Embryonic facial prominence (tissue), 1 donor: ENCODE measurements around the gene FHOD1.

Experiments
- DNase-seq: peaks from one replicate; pipeline ENCODE4 v3.0.0-alpha.2; 2016; ENCODE audit errors: extremely low spot score

The FHOD1 gene

GRCh38 chr16:67249178-67250044 lies 2.1 kb upstream of the FHOD1 start:
- no peak for DNase-seq

- DNase-seq: no peak
These were observed 1.3 kb upstream of the FHOD1 start, which contains the start of gene SLC9A5 for GRCh38 chr16:67248401-67249177. Gene SLC9A5, plus strand, starts transcription at chr16:67248979. Its CDS starts 36 bp downstream, at chr16:67249015.

GRCh38 chr16:67248073-67248400 lies 756 bp upstream of the FHOD1 start:
- DNase-seq: no peak

GRCh38 chr16:67246756-67247191 lies 507 bp downstream of the FHOD1 start:
- no peak for DNase-seq

GRCh38 chr16:67246081-67246755 lies 1.1 kb downstream of the FHOD1 start:
- DNase-seq: peak; percentile 50

GRCh38 chr16:67245674-67246080 lies 1.6 kb downstream of the FHOD1 start:
- no peak for DNase-seq

GRCh38 chr16:67245186-67245585 lies 2.1 kb downstream of the FHOD1 start:
- DNase-seq: no peak

GRCh38 chr16:67244387-67245185 lies 2.7 kb downstream of the FHOD1 start:
- DNase-seq: no peak

GRCh38 chr16:67243481-67243880 lies 3.8 kb downstream of the FHOD1 start:
- DNase-seq: no peak

GRCh38 chr16:67242138-67242730 lies 5.0 kb downstream of the FHOD1 start:
- DNase-seq: no peak

- DNase-seq: no peak
These were observed 6.0 kb downstream of the FHOD1 start for GRCh38 chr16:67241008-67241900.

GRCh38 chr16:67240506-67240905 lies 6.8 kb downstream of the FHOD1 start:
- DNase-seq: no peak

- no peak for DNase-seq
These were observed 8.3 kb downstream of the FHOD1 start for GRCh38 chr16:67238806-67239470.

- DNase-seq: no peak
These were observed 9.1 kb downstream of the FHOD1 start for GRCh38 chr16:67238278-67238575.

GRCh38 chr16:67237396-67238277 lies 9.6 kb downstream of the FHOD1 start:
- DNase-seq: no peak

GRCh38 chr16:67236563-67237395 lies 10.5 kb downstream of the FHOD1 start:
- no peak for DNase-seq

- DNase-seq: no peak
These were observed 11.3 kb downstream of the FHOD1 start for GRCh38 chr16:67235816-67236562.
